ENCODE data around the gene LRRC32.

The LRRC32 gene

GRCh38 chr11:76666830-76667229 lies 3.7 kb downstream of the LRRC32 start:
- Histone ChIP-seq H3K4me2 (ENCODE audit: low read depth, low read length, poor library complexity, severe bottlenecking) (no peak overlapping the region), H3K79me2 (ENCODE audit: insufficient read depth, low read length) (no peaks in the 10 kb centered on the region), H3K9me2 (replicated peaks; ENCODE audit: low read depth, low read length) (no peaks in the 10 kb centered on the region)

GRCh38 chr11:76666408-76666807 lies 4.1 kb downstream of the LRRC32 start:
- H3K4me3 ChIP-seq (ENCODE audit: low read length, poor library complexity, severe bottlenecking) = no peak overlapping the region
- no peak for TF ChIP-seq EZH2phosphoT487 (IDR thresholded peaks at IDR 0.05; ENCODE audit: borderline replicate concordance)
- no peak for TF ChIP-seq CTCF (conservative IDR thresholded peaks at IDR 0.05; ENCODE audit: low read length)
- H3K9ac ChIP-seq (ENCODE audit: low read depth, low read length, poor library complexity, severe bottlenecking) = no peak overlapping the region
- no peaks in the 10 kb centered on the region for H3K79me2 ChIP-seq (ENCODE audit: insufficient read depth, low read length)
- H3K36me3 ChIP-seq (ENCODE audit: insufficient read depth, low read length) = no peaks in the 10 kb centered on the region
- no peaks in the 10 kb centered on the region for H3F3A ChIP-seq (ENCODE audit: low read depth)
- H3K27me3 ChIP-seq (ENCODE audit: insufficient read depth, low read length, poor library complexity, severe bottlenecking) = no peaks in the 10 kb centered on the region
- H3K4me2 ChIP-seq (ENCODE audit: low read depth, low read length, poor library complexity, severe bottlenecking) = no peak overlapping the region
- no peaks in the 10 kb centered on the region for H4K20me1 ChIP-seq (ENCODE audit: insufficient read depth, low read length, poor library complexity, severe bottlenecking)
- H2AFZ ChIP-seq (ENCODE audit: low read length) = no peak overlapping the region
- H3K4me1 ChIP-seq (ENCODE audit: insufficient read depth, low read length, poor library complexity, severe bottlenecking) = peaks cover 9% of the 10 kb centered on the region
- no peaks in the 10 kb centered on the region for H3K9me2 ChIP-seq (replicated peaks; ENCODE audit: low read depth, low read length)
- H3K9me3 ChIP-seq (ENCODE audit: insufficient read depth, low read depth, low read length) = no peaks in the 10 kb centered on the region

More at GRCh38 chr11:76666830-76667229, 3.7 kb downstream of the LRRC32 start:
- TF ChIP-seq CTCF (conservative IDR thresholded peaks at IDR 0.05; ENCODE audit: low read length) (no peak), EZH2phosphoT487 (IDR thresholded peaks at IDR 0.05; ENCODE audit: borderline replicate concordance) (no peak)
- no peaks in the 10 kb centered on the region for H3F3A ChIP-seq (ENCODE audit: low read depth)
- no peaks in the 10 kb centered on the region for H3K27me3 ChIP-seq (ENCODE audit: insufficient read depth, low read length, poor library complexity, severe bottlenecking)
- H3K9me3 ChIP-seq (ENCODE audit: insufficient read depth, low read depth, low read length) = no peaks in the 10 kb centered on the region
- no peaks in the 10 kb centered on the region for H3K36me3 ChIP-seq (ENCODE audit: insufficient read depth, low read length)
- H3K4me3 ChIP-seq (ENCODE audit: low read length, poor library complexity, severe bottlenecking) = no peak overlapping the region
- peaks cover 10% of the 10 kb centered on the region for H3K4me1 ChIP-seq (ENCODE audit: insufficient read depth, low read length, poor library complexity, severe bottlenecking)
- H2AFZ ChIP-seq (ENCODE audit: low read length) = no peak overlapping the region
- no peaks in the 10 kb centered on the region for H4K20me1 ChIP-seq (ENCODE audit: insufficient read depth, low read length, poor library complexity, severe bottlenecking)
- H3K9ac ChIP-seq (ENCODE audit: low read depth, low read length, poor library complexity, severe bottlenecking) = no peak overlapping the region

GRCh38 chr11:76665921-76666351 lies 4.6 kb downstream of the LRRC32 start:
- H3K4me1 ChIP-seq (ENCODE audit: insufficient read depth, low read length, poor library complexity, severe bottlenecking) = peaks cover 9% of the 10 kb centered on the region
- no peaks in the 10 kb centered on the region for H3K36me3 ChIP-seq (ENCODE audit: insufficient read depth, low read length)
- H3K79me2 ChIP-seq (ENCODE audit: insufficient read depth, low read length) = no peaks in the 10 kb centered on the region
- no peak overlapping the region for H3K4me3 ChIP-seq (ENCODE audit: low read length, poor library complexity, severe bottlenecking)
- no peaks in the 10 kb centered on the region for H3K27me3 ChIP-seq (ENCODE audit: insufficient read depth, low read length, poor library complexity, severe bottlenecking)
- no peak for TF ChIP-seq CTCF (conservative IDR thresholded peaks at IDR 0.05; ENCODE audit: low read length)
- TF ChIP-seq EZH2phosphoT487 (IDR thresholded peaks at IDR 0.05; ENCODE audit: borderline replicate concordance) = no peak
- no peaks in the 10 kb centered on the region for H3K9me3 ChIP-seq (ENCODE audit: insufficient read depth, low read depth, low read length)
- no peaks in the 10 kb centered on the region for H4K20me1 ChIP-seq (ENCODE audit: insufficient read depth, low read length, poor library complexity, severe bottlenecking)
- H2AFZ ChIP-seq (ENCODE audit: low read length) = no peak overlapping the region
- H3K9ac ChIP-seq (ENCODE audit: low read depth, low read length, poor library complexity, severe bottlenecking) = no peak overlapping the region
- H3K4me2 ChIP-seq (ENCODE audit: low read depth, low read length, poor library complexity, severe bottlenecking) = no peak overlapping the region
- H3K9me2 ChIP-seq (replicated peaks; ENCODE audit: low read depth, low read length) = no peaks in the 10 kb centered on the region
- H3F3A ChIP-seq (ENCODE audit: low read depth) = no peaks in the 10 kb centered on the region
